ENCODE results near the gene TMEM212.
"Not testable (repeated sequence)": the region's sequence is repeated elsewhere in the genome, so short reads cannot be mapped to it uniquely, and the experiment has no call there.

The TMEM212 gene

DNA sequence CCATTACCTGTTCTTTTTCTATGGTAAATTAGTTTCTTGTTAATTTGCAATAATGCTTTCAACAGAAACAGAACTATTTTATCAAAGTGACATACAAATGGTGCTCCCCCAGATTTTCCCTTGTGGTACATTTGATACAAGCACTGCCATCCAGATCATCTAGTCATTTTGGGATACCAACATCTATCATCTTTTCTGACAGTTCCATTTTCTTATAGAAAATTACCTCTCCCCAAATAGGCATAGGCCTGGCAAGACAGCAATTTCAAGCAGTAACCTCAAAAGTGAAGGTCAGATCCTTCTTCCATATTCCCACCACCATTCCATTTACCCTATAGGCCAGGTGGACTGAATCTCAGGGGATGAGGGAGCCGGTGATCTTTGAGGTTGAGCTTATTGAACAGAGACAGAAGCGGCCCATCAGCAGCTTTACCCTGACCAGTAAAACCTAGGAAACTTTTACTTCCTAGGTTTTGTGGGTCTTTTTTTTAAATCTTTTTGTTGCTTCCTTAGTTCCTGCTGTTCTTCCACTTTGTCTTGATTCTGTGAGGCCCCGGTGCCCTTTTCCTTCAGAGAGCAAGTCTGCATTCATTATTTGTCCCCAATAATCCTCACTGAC lies 29.8 kb upstream of the TMEM212 start:
- DNase-seq (ENCODE audit: low read depth): no peak

DNA sequence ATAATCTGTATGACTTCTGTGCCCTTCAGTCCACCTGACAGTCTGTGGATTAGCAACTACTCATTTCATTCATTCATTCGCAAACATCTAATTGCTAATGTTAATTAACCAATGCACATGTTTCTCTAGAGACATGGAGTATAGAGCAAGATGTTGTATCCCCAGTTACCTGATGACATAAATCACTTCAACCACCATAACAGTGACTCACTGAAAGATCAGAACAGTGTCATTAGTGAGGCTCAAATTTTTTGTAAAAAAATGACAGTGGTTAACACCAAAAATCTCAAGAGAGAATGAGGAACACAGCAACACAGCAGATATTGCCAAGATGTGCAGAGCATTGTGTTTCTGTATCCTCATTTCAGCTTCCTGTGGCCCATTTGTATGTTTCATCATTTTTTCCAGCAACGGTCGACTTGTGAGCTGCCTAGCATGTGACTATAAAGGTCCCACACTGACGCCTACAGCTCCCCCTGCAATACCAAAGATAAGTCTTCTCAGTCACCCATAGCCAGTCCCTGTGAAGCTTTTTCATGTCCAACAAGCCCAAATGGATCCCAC lies 29.2 kb upstream of the TMEM212 start:
- no peak for DNase-seq (ENCODE audit: low read depth)

DNA sequence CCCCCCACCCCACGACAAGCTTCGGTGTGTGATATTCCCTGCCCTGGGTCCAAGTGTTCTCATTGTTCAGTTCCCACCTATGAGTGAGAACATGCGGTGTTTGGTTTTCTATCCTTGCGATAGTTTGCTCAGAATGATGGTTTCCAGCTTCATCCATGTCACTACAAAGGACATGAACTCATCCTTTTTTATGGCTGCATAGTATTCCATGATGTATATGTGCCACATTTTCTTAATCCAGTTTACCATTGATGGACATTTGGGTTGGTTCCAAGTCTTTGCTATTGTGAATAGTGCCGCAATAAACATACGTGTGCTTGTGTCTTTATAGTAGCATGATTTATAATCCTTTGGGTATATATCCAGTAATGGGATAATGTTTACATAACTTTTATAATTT lies 28.5 kb upstream of the TMEM212 start:
- not testable (repeated sequence) for DNase-seq (ENCODE audit: low read depth)

DNA sequence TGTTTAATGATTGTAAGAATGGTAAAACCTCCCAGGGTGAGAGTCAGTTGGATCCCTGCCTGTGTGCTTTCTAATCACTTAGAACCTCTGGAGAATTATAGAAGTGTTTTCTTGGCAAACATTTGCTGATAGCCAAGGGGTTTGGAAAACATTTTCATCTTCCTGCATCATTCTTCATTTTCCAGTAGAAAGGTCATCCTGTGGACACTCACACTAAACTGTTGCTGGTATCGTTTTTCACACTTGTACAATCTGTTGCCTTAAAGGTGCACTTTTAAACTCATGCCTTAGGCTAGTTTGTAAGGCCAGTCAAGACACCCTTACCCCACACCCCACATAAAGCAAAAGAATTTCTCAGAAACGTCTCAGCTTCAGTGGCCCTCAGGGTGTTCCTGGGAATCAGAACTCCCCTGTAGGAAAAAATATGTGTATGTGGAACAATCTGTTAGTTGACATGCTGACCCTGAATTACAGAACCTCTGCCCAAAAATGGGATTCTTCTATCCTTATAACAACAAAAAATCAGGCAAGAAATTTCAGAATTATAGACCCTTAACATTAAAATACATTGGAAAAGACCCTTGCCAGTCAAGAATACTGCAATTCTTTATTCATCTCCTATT lies 27.1 kb upstream of the TMEM212 start:
- no peak for DNase-seq (ENCODE audit: low read depth)

DNA sequence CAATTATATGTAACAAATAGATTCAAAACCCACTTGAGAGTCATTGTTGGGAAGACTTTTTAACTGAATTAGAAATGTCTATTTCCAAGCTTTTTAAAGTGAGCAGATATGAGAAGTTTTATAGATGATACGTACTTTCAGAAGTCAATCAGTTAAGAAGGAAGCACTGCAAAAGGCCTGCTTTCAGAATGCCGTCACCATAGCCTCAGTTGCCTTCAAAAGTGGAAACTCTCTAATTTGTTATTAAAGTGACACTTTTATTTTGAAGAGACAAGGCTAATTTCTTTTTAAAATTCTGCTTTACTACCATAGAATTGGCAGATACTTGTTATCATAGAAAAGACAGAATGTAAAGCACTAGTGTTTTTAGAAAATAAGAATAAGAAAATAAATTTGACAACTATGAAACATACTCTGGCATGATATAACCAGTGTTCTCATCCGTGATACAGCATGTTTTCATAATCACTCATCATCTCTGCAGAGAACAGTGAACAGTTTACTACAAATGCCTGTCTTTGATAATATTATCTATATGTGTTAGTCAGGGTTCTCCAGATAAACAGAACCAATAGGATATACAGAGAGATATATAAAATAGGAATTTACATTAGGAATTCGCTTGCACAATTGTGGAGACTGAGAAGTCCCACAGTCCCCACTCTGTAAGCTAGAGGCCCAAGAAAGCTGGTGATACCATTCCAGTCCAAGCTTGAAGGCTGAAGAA lies 25.9 kb upstream of the TMEM212 start:
- DNase-seq (ENCODE audit: low read depth): no peak

DNA sequence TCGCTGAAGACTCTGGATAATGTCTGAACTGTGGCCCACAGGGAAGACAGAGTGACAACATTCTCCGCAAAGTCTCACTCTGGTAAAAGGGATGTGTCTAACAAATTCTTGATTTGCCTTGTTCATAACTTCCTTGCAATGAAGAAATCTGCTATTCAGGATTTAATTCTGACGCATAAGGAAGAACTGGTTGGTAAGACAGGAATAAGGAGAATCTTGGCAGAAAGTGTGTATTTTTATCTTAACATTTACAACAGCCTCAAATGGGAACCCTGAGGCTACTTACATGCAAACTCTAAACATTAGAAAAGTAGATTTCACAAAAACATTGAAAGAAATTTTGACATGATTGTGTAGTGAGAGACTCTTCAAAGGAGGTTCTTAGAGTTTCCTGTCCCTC lies 22.1 kb upstream of the TMEM212 start:
- DNase-seq (ENCODE audit: low read depth): no peak

DNA sequence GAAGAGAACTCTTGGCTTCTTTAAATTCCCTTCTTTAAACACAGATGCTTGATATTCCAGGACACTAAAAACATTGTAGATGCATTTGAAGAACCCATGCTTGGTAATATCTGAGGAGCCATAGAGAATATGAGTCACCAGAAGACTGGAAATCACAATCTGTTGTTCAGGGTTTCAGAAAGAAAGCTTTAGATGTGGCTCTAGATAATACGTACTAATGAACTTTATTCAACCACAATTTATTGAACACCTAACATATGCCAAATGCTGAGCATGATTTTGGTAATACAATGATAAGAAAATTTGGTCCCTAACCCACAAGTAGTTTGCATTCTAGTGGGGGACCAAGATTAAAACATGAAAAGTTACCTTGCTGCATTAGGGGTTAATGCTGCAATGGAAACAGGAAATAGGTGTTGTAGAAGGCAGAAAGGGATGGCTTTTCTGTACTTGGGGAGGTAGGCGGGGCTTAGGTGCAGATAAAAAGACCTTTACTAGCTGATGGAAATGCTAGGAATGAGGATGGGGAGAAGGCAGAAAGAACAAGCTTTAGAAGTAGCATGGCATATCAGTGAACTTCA lies 21.3 kb upstream of the TMEM212 start:
- no peak for DNase-seq (ENCODE audit: low read depth)

DNA sequence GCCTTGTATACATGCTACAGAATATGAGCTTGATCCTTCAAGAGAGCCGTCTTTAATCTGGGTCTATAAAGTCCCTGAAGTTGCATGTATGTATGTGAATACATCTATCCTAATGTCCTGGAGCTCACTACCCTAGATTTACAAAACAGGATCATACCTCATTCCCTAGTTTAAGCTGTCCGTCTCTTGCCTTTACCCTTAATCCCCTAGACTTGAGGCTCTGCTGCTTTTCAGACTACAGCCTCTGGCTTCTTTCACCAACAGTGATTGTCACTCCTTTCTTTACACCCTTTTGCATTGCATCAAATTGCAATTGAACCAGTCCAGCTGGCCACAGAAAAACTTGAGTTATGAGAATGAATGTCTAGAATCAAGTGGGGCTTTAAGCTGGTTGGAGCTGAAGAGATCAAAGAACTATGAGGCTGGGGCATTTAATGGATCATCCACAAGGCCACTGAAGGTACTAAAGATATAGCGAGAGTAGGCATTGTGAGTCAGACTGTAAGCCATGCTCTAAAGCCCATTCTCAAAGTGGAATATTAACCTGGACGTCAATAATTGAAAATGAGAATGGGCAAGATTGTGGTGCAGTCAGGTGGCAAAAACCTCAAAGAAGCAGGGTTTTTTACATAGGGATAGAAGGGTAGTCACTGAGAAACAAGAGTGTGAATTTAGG lies 20.6 kb upstream of the TMEM212 start:
- DNase-seq (ENCODE audit: low read depth): no peak

DNA sequence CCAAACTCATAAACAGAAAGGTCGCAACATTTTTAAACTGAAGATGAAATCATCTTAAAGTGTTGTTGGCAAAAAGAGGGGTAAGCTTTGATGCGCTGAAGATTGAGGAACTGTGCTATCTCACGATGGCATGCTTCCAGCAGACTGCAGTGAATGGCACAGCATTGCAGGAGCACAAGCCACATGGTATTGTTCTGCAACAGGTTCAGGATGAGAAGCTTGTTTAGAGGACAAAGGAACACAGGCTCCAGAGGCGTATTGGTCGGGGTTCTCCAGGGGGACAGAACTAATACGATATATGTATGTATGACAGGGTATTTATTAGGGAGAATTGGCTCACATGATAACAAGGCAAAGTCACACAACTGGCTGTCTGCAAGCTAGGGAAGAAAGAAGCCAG lies 19.0 kb upstream of the TMEM212 start:
- no peak for DNase-seq (ENCODE audit: low read depth)

DNA sequence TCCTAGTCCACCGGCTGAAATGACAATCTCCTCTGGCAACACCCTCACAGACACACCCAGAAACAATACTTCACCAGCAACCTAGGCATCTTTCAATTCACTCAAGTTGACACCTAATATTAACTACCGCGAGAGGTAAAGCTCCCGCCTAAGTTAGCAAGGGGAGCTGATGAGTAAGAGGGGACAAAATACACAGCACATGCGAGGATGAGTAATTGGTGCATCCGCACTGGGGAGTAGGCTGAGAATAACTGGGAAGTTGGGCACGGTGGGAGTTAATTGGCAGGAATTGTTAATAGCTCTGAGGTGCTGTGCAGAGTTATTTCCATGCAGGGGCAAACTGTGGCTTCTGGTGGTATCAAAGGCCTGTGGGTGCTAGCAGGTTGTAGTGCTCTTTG lies 18.3 kb upstream of the TMEM212 start:
- DNase-seq (ENCODE audit: low read depth): no peak

DNA sequence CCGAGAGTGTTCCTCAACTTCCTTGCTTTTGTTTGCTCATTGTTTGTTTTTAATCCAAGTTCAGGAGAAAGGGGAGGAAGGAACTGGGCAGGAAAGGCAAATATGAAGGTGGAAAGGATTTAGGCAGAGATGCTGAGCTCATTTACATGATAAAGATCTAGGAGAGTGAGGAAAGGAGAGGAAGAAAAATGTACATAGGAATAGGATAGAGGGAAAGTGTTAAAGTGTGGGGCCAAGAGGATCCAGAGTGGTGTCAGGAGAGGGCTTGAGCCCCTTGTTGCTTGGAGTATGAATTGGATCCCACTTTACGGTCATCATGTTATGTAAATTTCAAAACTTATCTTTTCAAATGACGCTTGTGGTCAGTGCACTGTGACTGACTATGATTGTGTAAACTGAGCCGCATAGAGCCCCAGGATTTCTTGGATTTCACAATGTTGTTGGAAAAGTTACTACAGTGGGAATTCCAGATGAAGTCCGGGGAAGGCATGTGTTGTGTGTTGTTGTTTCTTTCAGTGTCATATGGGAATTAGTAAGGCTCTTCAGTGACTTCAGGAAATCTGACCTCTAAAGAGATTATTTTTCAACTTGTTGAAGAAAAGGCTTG lies 17.8 kb upstream of the TMEM212 start:
- DNase-seq (ENCODE audit: low read depth): no peak

DNA sequence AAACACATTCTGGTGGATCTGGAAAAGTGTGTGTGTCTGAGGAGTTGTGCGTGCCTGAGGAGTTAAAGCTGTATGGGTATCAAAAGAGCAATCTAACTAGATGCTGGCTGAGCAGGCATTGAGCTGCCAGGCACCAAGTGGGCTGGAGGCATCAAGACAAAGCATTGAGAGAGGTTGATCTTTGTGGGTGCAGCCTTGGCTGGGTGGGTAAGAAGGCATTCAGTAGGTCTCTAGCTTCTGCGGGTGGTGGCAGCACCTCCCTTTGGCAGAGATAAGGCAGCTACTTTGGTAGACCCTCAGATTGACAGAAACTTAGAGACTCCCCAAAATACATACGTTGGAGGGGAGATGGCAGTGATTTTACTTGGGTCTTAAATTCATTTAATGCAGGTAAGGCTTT lies 15.8 kb upstream of the TMEM212 start:
- no peak for DNase-seq (ENCODE audit: low read depth)

DNA sequence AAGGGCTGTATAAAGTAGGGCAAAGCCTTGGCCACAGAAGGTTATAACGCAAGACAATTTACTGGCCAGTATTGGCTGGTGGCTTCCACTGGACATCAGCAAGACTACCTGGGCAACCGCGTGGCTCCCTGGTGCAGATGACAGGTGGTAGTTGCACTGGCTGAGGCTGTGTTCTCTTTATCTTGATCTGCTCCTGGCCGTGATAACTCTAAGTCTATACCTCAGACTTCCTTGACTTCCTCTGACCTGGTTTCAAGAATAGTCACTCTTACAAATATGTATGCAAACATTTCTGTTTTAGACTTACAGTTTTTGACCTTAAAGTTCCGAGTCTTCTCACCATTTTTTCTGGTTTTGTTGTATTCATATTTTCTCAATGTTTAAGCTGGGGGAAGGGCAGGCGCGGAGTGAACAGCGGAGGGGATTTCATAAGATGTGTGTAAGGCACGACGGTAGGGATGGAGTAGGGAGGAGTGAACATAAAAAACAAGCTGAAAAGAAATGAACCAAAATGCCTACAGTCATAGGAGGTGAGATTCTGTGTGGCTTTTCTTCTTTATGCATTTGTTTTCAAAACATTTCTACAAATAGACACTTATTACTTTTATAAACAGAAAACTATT lies 15.2 kb upstream of the TMEM212 start:
- DNase-seq (ENCODE audit: low read depth): no peak

DNA sequence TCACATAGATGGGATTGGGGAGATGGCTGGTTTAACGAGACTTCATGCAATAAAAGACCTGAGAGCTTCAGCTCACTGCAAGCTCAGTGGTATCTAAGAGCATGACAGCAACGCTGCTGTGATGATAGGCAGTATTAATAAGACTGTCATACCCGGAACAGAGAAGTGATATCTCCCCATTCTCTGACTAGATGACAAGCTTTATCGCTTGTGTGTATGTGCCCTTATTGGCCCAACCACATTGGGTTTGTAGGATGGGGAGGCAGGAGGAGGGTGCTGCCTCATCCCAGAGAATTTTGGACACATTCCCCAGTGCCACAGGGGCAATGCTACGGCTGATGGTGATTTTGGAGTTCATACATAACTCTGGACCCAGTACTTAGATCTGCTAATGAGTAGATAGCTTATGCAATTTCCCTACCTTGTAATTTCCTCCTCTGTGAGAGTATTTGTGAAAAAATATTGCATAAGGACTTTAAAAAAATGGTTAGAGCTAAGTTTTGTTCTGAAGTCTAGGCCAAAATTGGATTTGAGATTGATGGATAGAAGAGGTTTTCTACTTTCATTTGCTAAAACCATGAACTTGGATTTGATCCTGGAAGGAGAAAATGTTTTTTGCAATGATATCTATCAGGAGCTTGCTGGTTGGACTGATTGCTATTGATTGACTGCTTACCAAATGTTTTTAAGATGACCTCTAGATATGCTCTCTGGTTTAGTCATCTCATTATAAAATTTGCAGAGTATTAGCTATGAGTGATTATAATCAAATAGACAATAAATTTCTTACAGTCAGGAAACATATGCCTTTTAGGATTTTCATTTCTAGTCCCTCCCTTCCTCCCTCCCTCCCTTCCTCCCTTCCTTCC lies 14.0 kb upstream of the TMEM212 start:
- DNase-seq (ENCODE audit: low read depth): no peak

DNA sequence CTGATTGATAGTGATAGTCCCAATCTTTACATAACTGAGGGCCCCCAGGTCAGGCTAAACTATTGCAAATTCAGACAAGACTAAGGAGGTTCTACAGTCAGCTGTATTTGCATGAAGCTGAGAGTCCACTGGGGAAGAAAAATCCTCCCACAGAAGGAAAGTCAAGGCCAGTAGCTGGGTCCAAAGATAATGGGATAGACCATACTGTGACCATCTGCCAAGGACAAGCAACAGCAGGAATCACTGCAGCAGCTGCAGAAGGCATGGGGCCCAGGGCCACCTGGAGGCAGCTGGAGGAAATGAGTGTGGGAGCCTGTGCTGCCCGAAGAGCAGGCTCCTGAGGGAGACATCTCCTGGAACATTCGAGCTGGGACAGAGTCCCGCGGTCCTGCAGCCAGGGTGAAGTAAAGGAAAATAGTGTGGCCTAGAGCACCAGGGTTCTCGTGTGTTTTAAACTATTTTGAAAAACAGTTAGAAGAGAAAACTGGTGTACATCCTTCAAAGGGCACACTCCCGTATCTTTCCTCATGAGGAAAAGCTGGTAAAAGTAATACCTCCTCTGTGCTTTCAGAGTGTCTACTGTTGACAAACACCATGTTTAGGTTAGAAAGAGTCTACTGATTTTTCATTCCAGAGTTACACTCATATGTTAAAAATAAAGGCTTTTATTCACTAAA lies 13.2 kb upstream of the TMEM212 start:
- no peak for DNase-seq (ENCODE audit: low read depth)

DNA sequence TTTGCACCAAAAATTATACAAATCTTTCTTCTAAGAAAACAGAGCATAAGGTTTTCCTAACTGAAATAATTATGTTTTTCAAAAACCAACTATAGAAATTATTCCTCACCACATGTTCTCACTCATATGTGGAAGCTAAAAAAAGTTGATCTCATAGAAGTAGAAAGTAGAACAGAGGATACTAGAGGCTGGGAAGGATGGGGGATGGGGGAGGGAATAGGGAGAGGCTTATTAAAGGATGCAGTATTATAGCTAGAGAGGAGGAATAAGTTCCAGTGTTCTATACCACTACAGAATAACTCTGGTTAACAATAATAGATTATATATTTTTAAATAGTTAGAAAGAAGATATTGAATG lies 12.7 kb upstream of the TMEM212 start:
- no peak for DNase-seq (ENCODE audit: low read depth)

DNA sequence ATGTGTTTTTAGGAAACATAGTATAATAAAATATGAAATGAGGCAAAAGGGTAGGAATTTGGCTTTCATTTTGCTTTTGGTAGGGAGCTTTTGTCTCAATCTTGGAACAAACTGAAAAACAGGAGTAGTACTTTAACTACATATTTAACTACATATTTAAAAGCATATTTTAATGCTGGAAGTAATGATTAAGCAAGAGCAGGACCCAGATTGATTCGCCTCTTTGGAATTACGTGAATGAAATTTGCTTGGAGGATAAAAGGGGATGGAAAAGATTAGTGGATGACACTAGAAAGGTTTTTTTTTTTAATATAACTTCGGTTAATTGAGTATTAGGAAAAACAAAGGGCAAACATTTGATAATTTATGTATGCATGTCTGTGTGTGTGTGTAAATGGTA lies 11.2 kb upstream of the TMEM212 start:
- no peak for DNase-seq (ENCODE audit: low read depth)

DNA sequence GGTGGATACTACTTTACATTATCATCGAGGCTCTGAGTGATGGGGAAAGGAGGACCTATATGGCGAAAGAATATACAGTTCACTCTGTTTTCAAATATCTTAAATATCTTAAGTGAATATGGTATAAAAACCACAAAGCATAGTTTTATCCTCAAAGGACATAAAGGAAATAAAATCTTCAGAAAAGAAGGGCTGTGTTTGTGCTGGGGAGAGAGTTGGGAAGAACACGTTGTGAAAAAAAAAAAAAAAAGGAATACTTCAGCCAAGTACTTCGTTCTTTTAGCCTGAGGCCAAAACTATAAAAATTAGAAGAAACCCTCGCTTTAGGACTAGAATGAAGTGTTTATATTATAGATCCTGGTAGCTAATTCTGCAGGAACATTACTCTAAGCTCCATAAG lies 10.2 kb upstream of the TMEM212 start:
- DNase-seq (ENCODE audit: low read depth): no peak

DNA sequence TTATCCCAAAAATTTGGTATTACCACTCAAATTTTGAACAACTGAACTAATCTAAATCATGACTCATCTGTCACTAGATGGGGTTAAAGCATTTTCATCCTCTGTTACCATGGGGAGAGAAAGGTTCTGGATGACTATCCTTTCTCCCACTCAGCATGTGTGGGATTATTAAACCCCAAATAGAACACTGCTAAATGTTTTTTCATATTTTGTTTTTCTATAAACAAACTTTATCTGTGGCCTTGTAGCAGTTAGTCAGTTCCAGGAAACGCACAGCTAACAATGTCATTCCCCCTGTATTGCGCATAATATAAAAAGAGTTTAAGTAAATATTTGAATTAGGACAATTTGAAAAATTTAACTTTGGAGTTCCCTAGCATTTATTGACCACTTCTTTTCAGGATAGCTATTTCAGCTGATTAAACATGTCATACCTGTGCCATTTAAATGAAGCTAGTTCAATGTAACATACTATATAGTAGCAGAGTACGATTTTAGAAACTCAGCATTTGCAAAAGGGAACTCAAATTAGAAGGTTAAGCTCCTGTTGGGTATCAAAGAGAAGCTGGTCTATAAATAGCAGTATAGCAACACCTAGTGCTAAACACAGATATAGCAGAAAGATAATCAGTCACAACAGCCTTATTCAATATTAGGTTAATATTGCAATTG lies 9.2 kb upstream of the TMEM212 start:
- no peak for DNase-seq (ENCODE audit: low read depth)

DNA sequence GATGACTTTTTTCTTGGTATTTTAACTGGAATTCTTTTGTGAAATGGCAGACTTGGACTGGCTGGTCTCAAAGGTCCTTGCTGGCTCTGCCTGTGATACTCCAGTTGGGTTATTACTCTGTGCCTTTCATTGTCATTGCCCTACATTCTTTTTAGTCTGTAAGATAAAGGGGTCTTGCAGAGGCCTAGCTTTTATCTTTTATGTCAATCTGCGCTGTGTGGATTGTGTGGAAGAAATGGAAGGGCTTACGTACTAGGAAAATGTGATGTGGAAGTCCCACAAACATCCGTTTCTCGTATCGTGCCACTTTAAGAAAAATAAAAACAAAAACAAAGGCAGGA lies 8.7 kb upstream of the TMEM212 start:
- DNase-seq (ENCODE audit: low read depth): no peak

Measured in stimulated activated CD8-positive, alpha-beta memory T cell treated with anti-CD3 and anti-CD28 coated beads, Interleukin-15, amount 100 ng/mL, for 24 hours (primary cell).